Stimulated activated CD4-positive, alpha-beta T cell treated with anti-CD3 and anti-CD28 coated beads, Interleukin-15, amount 100 ng/mL, for 24 hours (primary cell): ENCODE measurements around the gene BATF2.
"Not testable (repeated sequence)": the region's sequence is repeated elsewhere in the genome, so short reads cannot be mapped to it uniquely, and the experiment has no call there.

Experiments
- DNase-seq: peaks from one replicate; pipeline ENCODE4 v3.0.0-alpha.2; 2020

The BATF2 gene

DNA sequence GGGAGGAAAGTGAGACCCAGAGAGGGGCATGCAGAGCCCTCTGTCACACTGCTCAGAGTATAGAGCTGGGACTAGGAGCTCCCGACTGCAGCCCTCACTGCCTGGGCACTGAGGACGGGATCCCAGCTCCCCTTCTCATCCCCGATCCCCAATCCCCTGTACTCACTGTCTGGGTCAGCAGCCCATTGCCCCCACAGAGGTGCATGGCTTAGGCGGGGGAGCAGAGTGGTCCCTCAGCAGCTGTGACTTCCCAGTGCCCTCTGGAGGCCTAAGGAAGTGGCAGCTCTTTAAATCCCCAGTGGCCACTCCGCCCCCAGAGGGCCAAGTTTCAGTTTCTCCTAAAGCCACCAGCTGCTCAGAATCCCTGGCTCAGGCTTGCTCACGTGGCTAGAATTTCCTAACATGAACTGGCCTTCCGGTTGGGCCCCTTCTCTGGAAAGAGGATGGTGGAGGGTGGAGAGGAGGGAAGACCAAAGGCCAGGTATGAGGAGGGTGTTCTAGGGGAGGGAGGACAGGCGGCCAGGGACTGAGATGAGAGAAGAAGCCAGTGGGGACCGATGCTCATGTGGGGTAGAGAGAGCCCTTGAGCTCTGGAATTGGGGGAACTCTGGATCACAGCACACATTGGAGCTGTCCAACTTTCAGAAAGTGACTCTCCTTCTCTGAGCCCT, at the start of gene BATF2:
BATF2 (minus strand) TSS at position 262 of the 671 bp plus-strand sequence; CDS start at position 205, 57 bp downstream.
- DNase-seq = no peak

DNA sequence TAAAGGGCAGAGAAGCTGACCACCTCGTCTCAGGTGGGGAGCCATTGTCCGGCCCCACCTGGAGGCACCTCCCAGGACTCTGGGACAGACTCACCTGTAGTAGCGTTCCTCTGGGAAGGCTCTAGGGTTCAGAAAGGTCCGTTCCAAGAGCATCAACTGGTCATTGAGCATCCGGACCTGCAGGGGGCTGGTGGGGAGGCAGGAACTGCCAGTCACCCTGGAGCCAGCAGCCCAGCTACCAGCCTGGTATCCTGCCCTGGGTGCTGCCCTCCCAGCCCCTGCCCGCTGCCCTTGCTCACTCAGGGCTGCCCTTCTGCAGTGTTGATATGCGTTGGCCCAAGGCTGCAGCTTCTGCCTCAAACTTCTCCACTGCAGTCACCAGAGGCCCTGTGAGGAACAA, 49.0 kb upstream of the BATF2 start:
- no peak for DNase-seq

- no peak for DNase-seq
Observed at GRCh38 chr11:65045061-65045460, 48.3 kb upstream of the BATF2 start.

- no peak for DNase-seq
Observed at GRCh38 chr11:65043881-65044501, 47.2 kb upstream of the BATF2 start.

GRCh38 chr11:65042891-65043290, 46.1 kb upstream of the BATF2 start:
- DNase-seq = no peak

- DNase-seq = peak; percentile 95
Observed at GRCh38 chr11:65040847-65041622, 44.3 kb upstream of the BATF2 start, which contains the start of gene SAC3D1. Gene SAC3D1 (plus strand): TSS chr11:65041210. CDS start chr11:65041293, 83 bp downstream.

GRCh38 chr11:65040520-65040846, 43.7 kb upstream of the BATF2 start:
- no peak for DNase-seq

GRCh38 chr11:65036931-65037330, 40.2 kb upstream of the BATF2 start:
- DNase-seq = no peak

GRCh38 chr11:65035579-65035978, 38.8 kb upstream of the BATF2 start:
- no peak for DNase-seq

DNA sequence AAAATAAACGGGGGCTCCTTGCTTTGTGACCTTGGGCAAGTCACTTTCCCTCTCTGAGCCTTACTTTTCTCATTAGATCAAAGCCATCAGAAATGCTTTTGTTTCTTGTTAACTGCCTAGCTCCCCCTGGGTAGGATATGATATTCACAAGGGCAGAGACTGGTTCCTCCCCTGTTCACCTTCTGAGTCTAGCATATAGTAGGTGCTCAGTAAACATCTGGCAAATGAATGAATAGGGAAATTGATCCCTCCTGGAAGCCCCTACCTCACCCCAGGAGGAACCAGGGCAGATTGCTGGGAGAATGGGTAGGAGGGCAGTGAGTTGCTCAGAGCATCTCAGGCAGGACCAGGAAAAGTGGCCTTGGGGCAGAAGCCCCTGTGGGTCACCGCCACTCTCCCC, 37.7 kb upstream of the BATF2 start:
- DNase-seq = no peak

GRCh38 chr11:65032216-65032615, 35.4 kb upstream of the BATF2 start:
- no peak for DNase-seq

- DNase-seq = peak; percentile 93
Observed at GRCh38 chr11:65027213-65028067, 30.7 kb upstream of the BATF2 start, which contains the start of gene SNX15. Gene SNX15 (plus strand): TSS chr11:65027439. CDS start chr11:65027538, 99 bp downstream.

DNA sequence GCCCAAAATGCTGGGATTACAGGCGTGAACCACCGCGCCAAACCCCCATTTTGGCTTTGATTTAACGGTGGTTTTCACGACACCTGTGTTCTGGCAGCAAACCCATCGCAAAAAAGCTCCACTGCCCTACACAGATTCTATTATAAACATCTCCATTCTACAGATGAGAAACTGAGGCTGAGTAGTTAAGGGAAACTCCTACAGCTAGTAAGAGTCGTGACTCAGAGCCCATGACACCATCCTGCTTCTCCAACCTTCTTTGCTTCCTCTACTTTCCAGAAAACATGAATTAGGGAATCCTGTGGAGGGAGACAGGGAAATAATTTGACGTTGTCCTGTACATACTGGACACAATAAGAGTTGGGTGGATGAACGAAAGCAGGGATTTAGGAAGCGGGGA, 30.0 kb upstream of the BATF2 start:
- no peak for DNase-seq

- not testable (repeated sequence) for DNase-seq
Observed at GRCh38 chr11:65023502-65023901, 26.7 kb upstream of the BATF2 start.

DNA sequence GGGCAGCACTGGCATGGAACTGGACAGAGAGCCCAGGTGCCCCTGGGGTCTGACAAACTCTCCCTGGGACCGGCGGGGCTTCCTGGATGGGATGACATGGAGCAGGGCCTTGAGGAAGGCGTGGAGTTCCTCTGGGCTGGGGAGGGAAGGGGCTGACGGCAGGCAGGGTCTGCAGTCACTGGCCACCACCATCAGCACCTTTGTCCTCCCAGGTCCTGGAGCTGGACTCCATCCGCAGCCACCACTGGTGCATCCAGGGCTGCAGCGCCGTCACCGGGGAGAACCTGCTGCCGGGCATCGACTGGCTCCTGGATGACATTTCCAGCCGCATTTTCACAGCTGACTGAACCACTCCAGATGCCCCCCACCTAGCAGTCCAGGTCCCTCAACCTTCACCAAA, 24.7 kb upstream of the BATF2 start:
- no peak for DNase-seq

- DNase-seq = no peak
Observed at GRCh38 chr11:65021003-65021402, 24.2 kb upstream of the BATF2 start.

- DNase-seq = no peak
Observed at GRCh38 chr11:65019824-65020223, 23.1 kb upstream of the BATF2 start.

- DNase-seq = no peak
Observed at GRCh38 chr11:65017937-65018336, 21.2 kb upstream of the BATF2 start.

DNA sequence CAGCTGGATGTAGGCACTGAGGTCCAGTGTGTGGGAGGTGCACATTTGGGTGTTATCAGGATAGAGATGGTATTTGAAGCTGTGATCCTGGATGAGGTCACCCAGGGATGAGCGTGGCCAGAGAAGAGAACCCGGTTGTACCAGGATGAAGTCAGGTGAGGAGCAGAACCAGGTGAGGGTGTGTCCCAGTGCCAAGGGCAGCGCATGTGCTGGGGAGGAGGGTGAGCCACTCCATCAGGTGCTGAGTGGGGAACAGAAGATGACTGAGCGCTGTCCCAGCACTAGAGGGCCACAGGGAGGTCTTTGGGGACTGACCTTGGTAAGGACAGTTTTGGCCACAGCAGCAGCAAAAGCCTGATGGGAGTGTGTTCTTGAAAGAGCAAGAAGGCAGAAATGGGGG, 19.9 kb upstream of the BATF2 start:
- DNase-seq = no peak

- no peak for DNase-seq
Observed at GRCh38 chr11:65014726-65015227, 18.0 kb upstream of the BATF2 start.

DNA sequence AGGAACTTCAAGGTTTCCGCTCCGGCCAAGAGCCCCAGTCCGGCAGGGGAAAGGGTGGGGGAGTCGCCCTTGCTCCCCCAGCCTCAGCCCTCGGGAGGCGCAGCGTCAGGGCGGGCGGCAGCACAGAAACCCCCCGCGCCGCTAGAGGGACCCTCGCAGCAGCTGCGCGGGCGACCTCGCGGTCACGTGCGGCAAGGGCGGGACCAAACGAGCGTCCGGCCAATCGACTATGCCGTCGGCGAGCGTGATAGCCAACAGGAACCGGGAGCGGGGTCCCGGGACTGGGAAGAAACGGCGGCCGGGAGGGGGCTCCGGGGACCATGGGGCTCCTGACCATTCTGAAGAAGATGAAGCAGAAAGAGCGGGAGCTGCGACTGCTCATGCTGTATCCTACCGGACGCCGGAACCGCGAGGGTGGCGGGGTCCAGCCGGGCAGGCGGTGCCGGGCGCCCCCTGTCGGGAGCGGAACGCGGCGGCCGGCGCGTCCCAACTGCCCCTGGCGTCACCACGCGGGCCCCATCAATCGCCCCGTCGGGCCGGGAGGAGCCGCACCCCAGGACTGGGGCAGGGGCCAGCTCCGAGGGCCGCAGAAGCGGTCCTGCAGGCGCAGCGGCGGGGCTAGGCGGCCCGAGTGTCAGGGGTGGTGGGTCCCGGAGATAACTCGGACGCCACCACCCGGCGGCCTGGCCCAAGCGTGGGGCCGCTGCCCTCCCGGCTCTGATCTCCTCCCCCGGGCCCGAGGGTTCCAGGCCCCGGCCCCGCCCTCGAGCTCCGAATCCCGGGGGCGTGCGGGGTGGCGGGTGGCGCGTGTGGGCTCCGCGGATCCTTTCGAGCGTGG, 17.3 kb upstream of the BATF2 start, which contains the start of gene ARL2:
ARL2 (plus strand) TSS at position 273 of the 838 bp plus-strand sequence; CDS start at position 321, 48 bp downstream.
- peak; percentile 91 for DNase-seq
